Amniotic stem cell (primary cell): ENCODE data around the gene TNS2.

Experiments
- DNase-seq: peaks from one replicate; lab custom pipeline; 2025; lab: John Stamatoyannopoulos, UW

The TNS2 gene

GRCh38 chr12:53113136-53113705 lies 63.4 kb downstream of the TNS2 start:
- no peak for DNase-seq

- DNase-seq: no peak
These were observed 64.1 kb downstream of the TNS2 start for GRCh38 chr12:53113951-53114350.
